OCI-M1 (cell line): ENCODE measurements around the gene TAF3.
"Not testable (repeated sequence)": the region's sequence is repeated elsewhere in the genome, so short reads cannot be mapped to it uniquely, and the experiment has no call there.

Experiments used
- DNase-seq: peaks from one replicate; lab custom pipeline; 2025; lab: John Stamatoyannopoulos, UW

Gene TAF3

DNA sequence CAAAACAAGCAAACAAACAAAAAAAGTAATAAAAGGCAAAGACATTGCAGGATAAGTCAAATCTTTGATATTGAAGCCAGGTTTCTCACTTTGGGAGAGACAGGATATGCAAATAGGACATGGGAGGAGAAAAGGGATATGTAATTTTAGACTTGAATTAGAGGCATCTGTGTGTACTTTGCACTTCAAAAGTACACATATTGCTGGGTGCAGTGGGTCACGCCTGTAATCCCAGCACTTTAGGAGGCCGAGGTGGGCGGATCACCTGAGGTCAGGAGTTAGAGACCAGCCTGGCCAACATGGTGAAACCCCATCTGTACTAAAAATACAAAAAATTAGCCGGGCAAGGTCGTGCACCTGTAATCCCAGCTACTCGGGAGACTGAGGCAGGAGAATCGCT, 6.6 kb upstream of the TAF3 start:
- DNase-seq = not testable (repeated sequence)

DNA sequence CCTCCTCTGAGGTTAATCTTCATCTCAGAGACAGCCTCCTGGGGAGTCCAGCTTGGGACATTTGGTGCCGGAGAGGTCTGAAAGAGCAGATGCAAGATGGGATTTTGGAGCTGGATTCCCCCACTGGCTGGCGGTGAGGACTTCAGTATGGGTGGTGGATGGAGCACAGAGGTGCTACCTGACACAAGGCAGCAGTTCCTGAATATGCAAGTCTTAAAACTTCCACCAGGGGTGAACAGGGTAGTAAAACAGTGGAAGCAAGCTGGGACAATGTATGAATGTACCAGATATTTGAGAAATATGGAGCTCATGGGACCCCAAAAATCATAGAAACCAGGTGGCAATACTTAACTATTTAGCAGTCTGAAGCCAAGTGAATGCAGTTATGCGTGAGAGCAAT, 4.8 kb upstream of the TAF3 start:
- no peak for DNase-seq

DNA sequence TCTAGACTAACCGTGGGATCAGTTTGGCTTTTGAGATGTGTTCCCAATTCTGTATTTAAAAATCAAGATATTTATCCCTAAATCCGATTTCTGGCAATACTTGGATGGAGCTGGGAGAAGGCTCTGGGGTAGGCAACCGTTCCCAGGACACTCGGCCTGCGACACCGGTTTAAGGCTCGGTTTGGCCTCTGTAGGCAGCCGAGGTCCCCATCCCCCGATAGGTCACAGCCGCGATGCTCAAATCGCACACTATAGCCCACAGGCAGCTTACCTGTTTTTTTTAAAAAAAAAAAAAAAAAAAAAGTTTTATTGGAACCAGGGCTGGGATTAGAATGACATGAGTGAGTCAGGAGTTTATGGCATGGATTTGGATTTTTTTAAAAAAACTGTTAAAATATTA, 729 bp upstream of the TAF3 start:
- no peak for DNase-seq

DNA sequence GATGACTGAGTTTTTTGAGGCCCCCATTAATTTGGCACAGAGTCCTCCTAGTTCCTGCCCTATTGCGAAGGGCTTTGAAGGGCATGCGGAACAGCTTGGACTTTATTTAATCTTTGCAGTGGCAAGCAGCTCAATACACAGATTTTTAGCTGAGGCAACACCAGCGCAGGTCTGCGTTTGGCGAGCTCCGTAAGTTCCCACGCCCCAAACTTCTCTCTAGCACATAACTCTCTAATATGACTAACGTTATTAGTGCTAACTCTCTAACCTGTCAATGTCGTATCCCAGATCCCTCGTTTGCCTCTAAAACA, 366 bp upstream of the TAF3 start:
- no peak for DNase-seq

DNA sequence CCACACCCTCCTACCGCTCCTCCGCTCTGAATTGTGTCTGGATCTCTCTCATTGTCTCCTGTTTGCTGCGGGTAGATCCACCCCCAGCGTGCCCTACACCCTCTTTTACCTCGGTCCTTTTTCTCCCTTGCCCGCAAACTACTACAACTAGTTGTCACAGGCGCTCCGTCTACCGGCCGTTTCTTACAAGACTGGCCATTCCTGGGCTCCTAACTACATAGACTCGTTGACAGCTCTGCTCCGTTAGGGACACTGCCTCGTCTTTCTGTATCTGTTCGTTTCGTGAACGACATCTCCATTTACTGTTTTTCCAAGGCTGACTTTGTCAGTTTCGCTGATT, 786 bp downstream of the TAF3 start:
- peak; percentile 79 for DNase-seq

DNA sequence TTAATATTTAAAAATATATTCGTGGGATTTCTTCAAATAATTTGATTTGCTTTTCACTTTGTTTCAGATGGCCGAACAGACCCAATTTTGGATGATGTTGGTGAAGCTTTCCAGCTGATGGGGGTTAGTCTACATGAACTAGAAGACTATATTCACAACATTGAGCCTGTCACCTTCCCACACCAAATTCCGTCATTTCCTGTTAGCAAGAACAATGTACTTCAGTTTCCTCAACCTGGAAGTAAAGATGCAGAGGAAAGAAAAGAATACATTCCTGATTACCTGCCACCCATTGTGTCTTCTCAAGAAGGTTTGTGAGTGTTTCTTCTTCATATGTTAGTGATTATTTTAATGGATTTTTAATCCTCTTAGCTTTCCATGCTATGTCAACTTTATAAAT, 5.9 kb downstream of the TAF3 start:
- DNase-seq = no peak

DNA sequence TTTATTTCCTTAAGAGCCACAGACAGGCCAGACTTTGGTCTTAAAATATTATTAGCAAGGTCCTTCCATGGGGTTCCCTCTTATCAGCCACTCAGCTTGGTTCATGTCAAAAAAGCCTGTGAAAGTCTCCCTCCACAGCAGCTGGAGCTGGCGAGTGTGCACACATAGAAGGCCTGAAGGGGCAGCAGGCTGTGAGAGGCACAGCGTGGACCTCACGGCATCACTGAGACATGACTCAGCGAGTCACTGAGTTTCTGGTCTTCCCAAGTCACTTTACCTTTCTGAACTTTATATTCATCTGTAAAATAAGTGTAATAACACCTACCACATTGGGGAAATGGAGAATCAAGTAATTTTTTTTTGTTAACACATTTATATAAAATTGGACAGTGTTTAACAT, 8.7 kb downstream of the TAF3 start:
- no peak for DNase-seq

DNA sequence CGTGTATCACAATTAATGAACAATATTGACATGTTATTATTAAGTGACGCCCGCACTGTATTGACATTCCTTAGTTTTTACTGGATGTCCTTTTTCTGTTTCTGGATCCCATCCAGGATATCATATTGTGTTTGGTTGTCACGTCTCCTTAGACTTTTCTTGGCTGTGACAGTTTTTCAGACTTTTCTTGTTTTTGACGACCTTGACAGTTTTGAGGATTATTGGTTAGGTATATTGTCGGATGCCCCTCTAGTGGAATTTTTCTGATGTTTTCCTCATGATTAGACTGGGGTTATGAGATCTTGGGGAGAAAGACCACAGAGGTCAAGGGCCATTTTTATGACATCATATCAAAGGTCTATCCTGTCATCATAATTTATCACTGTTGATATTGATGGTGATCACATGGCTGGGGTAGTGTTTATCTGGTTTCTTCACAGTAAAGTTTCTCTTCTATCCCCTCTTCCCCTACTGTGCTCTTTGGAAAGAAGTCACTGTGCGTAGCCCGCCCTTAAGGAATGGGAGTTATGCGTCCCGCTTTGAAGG, 11.1 kb downstream of the TAF3 start:
- no peak for DNase-seq

DNA sequence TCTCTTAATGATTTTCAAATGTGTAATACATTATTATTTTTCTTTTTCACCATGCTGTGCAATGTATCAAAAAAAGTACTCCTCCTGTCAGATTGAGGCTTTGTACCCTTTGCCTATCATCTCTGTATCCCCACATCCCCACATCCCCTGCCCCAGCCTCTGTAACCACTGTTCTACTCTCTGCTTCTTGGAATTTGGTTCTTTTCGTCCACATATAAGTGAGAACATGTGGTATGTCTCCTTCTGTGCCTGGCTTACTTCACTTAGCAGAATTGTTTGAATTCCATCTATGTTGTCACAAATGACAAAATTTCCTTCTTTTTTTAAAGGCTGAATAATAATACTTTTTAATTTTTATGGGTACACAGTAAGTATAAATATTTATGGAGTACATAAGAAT, 13.8 kb downstream of the TAF3 start:
- no peak for DNase-seq

DNA sequence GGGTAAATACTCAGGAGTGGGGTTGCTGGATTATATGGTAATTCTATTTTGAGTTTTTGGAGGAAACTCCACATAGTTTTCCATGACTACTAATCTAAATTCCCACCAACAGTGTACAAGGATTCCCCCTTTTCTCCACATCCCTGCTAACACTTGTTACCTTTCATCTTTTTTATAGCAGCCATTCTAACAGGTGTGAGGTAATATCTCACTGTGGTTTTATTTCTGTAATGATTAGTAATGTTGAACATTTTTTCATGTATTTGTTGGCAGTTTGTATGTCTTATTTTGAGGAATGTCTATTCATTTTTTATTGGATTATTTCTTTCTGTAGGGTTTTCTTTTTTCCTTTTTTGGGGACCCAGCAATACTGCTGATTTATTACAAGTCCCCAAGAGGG, 14.9 kb downstream of the TAF3 start:
- no peak for DNase-seq

DNA sequence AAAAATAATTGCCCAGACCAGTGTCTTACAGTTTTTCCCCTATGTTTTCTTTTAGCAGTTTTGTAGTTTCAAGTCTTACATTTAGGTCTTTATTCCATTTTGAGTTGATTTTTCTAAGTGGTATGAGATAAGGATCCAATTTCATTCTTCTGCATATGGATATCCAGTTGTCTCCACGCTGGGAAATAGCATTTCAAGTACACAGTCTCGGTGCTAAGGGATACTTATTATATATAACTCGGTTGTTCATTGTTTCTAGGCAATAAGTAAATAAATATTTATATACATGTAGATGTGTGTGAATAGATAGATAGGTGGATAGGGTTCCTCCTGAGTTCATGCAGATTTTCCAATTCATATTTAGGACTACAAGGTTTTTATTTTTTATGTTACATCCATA, 16.0 kb downstream of the TAF3 start:
- DNase-seq = no peak

DNA sequence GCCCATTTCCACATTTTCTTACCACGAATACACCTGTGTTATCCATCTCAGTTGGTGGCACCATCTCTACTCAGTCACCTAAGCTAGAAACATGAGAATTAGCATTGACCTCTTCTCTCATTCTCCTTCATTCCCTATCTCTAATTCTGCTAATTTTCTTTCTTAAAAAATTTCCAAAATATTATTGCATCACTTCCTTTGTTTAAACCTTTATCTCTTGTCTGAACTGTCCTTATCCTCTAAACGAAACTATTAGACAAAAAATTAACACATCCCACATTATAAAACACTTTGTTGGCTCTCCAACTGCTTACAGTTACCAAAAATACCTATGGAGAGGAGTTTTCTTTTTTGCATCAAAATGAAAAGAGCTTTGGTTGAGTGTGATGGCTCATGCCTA, 18.3 kb downstream of the TAF3 start:
- no peak for DNase-seq

DNA sequence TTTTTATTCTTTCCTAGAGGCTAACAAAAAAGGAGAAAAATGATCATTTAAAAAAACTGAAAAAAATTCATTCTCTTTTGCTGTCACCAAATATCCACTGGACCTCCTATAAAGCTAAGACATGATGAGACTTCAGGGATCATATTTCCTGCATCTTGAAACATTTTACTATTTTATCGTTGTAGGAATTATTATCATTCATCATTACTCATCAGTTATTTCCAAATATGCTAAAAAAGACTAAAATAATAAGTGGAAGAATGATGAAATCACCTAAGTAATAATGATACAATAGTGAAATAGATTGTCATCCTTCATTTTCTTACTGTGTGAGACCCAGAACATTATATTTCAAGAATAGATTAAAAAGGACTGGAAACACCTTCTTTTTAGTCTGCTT, 28.3 kb downstream of the TAF3 start:
- DNase-seq = no peak

DNA sequence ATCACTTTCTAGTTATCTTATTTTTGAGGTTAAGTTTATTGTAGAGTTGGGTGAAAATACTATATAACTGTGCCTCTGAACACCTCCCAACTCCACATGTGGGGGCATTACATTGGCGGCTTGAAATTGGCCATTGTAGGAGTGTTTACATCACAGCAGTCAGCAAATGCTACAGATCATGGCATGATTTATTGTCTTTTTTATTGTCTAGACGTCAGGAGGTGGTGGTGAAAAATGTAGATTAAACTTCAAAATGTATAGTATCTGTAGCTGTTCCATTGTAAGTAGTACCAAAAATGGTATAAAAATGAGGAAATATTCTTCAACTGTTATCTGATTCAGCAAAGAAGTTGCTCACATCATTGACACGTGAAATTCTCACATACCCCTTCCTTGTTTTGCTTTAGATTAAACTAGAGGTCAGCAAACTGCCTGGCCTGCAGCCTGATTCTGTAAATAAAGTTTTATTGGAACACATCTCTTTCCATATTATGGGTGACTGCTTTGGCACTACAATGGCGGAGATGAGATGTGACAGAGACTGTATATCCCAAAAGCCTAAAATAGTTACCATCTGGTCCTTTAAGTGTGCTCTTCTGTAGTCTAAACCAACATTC, 35.0 kb downstream of the TAF3 start:
- peak; percentile 83 for DNase-seq

DNA sequence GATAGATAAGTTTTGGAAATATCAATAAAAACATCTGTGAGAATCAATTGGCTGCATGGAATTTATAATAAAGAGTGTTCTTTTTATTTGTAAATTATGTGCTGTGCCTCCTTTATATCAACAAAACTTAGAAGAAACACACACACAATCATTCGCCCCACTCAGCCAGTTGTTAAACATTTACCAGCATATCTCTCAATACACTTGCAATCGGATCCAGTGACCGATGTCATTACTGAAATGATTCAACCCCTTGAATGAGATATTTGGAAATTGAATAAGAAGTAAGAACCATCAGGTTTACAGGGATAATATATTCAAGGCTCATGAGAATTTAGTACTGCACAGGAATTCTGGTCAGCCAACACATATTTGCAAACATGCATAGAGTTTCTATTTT, 35.6 kb downstream of the TAF3 start:
- no peak for DNase-seq

DNA sequence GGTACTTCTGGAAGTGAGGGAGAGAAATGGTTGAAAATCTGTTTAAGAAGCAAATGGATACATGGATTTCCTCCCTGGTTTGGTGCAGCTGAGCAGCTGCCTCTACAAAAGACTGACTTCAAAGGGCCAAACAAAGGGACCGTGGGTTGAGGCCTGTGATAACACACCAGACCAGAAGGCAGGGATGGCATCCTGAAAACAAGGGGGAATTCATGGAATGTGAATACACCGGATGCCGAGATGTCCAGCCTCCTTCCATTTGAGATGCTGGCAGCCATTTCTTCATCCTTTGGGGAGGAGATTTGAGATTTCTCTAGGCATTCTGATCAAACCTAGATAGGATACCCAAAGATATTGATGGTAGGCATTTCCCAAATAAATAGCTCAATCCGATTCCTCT, 36.9 kb downstream of the TAF3 start:
- DNase-seq = no peak

DNA sequence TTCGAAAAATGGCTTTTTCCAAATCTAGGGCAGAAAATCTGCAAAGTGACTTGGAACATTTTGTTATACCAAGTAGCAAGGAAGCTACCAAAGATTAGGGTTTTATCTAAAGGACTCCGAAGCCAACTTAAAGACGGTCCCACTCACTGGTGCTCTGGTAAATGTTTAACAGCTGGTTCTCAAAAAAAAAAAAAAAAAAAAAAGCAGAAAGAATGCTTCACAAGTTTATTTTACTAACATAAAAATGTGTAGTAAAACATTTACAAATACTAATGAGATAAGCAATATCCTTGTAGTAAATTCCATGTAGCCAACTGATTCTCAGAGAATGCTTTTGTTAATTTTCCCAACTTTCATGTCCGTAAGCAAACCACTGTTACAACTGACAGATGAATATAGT, 38.4 kb downstream of the TAF3 start:
- DNase-seq = no peak

DNA sequence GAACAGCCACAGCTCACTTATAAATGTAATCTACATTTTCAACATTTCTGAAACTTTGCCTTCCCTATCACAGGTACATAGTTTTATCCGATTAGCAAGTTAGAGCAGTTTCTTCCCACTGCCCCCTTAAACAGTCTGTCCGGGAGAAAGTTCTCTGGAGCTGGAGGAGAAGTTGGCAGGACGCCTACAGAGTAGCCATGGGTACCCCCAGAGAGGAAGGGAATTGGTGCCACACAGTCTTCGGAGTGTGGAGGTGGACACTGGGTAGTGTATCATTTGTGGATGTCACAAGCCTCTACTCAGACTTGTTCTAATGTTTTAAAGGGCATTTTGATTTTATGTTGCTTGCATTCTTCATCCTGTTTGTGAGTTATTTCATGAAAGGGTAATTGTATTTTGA, 39.0 kb downstream of the TAF3 start:
- no peak for DNase-seq

DNA sequence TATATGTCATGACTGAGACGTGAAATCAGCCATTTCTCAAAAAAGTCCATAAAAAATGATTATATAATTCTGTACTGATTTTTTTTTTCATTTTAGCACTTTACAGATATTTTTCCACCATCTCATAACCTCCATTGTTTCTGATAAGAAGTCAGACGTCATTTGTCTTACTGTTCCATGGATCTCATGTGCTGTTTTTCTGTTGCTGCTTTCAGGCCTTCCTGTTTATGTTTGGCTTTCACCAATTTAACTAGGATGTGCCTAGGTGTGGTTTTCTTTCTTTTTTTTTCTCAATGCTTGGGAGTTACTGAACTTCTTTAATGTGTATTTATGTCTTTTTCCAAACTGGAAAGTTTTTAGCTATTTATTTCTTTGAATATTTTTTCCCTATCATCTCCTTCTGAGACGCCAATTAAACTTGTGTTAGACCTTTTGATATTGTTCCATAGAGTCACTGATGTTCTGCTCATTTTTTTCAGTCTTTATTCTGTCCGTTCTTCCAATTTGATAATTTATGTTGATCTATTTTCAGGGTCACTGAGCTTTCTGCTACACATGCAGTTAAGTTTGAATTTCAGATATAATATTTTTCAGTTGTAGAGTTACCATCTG, 43.3 kb downstream of the TAF3 start:
- DNase-seq = no peak

DNA sequence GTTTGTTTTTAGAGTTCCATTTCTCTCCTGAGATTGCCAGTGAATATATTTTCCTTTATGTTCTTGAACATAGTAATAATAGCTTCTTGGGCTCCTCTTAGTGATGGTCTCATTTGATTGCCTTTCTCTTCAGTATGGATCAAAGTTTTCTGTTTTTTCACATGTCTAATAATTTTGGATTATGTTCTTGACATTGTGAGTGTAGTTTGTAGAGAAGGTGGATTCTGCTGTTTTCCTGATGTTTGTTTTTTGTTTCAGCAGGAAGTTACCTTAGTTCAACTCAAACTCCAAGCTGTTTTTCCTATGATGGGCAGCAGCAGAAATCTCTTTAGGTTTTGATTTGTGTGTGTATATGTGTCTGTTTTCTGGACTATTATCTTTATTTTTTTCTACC, 43.8 kb downstream of the TAF3 start:
- no peak for DNase-seq

DNA sequence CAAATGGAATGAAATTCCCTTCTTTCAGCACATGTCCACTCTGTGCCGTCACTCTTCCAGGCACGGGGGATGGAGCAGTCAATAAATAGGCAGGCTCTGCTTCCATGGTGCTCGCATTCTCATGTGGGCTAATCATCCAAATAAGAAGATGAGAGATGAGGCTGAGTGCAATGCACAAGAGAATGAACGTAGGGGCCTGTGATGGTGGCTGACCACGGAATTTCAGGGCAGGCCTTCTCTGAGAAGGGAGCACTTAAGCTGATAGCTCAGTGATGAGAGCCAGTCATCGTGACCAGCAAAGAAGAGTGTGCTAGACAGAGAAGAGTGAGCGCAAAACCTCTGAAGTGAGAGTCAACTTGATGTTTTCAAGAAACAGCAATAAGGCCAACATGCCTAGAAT, 47.9 kb downstream of the TAF3 start:
- DNase-seq = no peak

DNA sequence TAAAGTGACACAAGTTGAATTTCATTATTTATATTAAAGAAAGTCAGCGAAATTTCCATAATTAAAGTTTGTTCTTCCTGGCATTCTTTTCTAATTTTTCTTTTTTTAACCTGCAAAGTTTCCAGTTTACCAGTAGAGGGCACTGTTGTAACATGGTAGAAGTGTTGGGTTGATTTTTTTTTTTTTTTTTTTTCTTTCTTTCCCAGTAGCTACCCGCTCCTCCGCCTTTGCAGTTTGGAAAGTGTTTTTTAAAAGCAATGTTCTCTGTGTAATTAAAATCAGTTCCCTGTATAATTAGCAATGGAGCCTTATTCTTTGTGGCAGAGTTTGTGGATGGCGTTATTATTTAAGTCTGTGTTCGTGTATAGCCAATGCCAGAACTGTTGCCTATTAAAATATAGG, 53.7 kb downstream of the TAF3 start:
- DNase-seq = peak; percentile 72

DNA sequence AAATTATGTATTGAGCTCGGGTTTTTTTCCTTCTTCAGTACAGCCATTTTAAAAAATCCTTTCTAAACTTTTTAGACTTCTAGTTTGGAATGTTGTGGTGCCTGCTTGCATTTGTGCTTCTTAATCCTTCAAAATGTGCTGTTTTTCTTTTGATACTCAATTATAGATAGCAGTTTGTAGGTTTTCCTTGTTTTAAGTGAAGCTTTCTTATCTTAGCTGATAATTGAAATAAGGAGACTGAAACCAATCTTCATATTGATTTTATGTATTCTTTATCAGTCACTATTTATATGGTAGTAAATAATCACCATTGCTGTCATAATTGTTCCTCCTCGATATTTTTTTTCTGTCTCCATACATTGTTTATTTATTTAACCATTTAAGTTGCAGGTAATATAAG, 56.6 kb downstream of the TAF3 start:
- no peak for DNase-seq

DNA sequence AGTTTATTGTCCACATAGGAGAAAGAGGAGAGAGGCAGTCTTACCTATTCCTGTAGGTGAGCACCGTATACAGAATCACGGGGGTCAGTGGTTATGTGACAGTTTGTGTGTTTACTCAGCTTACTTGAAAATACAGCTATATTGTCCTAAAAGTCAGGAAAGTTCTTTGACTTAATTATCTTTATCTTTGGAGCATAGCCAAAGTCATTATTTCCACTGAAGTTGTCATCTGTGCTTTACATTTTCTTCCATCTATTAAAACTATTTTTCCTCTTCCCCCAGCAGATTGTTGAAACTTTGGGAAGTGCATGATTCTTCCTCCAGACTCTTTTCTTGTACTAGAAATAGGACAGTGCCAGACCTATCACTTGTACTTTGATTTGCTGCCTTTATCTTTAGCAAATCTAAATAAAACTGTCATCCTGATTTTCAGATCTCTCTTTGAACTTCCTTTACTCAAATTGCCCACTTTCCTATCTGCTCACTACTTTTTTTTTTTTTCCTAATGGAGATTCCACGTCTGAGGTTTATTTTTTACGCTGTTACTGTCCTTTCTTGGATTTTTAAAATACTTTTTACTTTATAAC, 58.3 kb downstream of the TAF3 start:
- DNase-seq = no peak
